Endothelial cell of umbilical vein (primary cell): ENCODE data around the gene PIP5K1C. TPM values are rescaled to one million over a fixed set of nuclear protein-coding genes. Genes with fewer than 3 reads are reported as not detected.
A peak's percentile ranks its signal among the peaks of the same experiment; 100 is the strongest.

Source experiments
- BruUV-seq: library from RNA; stranded (reverse); fragments of 400-500 nt; replicated peaks from 2 replicates; lab custom pipeline; 2021; lab: Mats Ljungman, UMichigan
- CTCF ChIA-PET: fragments of 300-600, 350-600 bp; sonication (Branson Sonifier 250); formaldehyde crosslinking; loops from one replicate; lab custom pipeline; 2021; ENCODE audit warnings: antibody characterized with exemption, inconsistent platforms; lab: Charles Lee
- POLR2A ChIA-PET: fragments of 300-600, 350-600 bp; sonication (Branson Sonifier 250); formaldehyde crosslinking; loops from one replicate; lab custom pipeline; 2021; ENCODE audit warnings: antibody characterized with exemption, inconsistent platforms; lab: Charles Lee
- DNase-seq: peaks from one replicate; pipeline ENCODE4 v3.0.0-alpha.2; 2011; ENCODE audit warnings: low read depth, low spot score
- FAIRE-seq: peaks from 2 replicates; lab custom pipeline; 2011; peaks lifted over from hg19 to GRCh38; lab: Jason Lieb, UNC
- H2AFZ ChIP-seq: 2 replicates; pipeline ENCODE4 v1.6.0; 2012; ENCODE audit warnings: low read depth, low read length, control low read depth, inconsistent platforms
- H3K27ac ChIP-seq: 2 replicates; pipeline ENCODE4 v1.5.1; 2011; ENCODE audit warnings: low read depth, mild to moderate bottlenecking, control low read depth, low read length, moderate library complexity; ENCODE audit not compliant: insufficient read depth
- H3K27me3 ChIP-seq, 2 experiments: 2 replicates each; pipeline versions ENCODE4 v1.6.0 to v1.6.1; 2011; ENCODE audit warnings: low read length in 2 of 2, mixed read lengths in 1 of 2; ENCODE audit not compliant: control insufficient read depth in 2 of 2, insufficient read depth in 2 of 2
- H3K36me3 ChIP-seq, 2 experiments: 2 replicates in 1 of 2; 3 replicates in 1 of 2; pipeline ENCODE4 v1.5.1; 2011; ENCODE audit warnings: low read length in 2 of 2, mild to moderate bottlenecking in 1 of 2, moderate library complexity in 1 of 2; ENCODE audit not compliant: control insufficient read depth in 2 of 2, insufficient read depth in 2 of 2; ENCODE audit errors: extremely low read depth in 1 of 2
- H3K4me1 ChIP-seq: 3 replicates; pipeline ENCODE4 v1.5.1; 2011; ENCODE audit warnings: mild to moderate bottlenecking, low read length; ENCODE audit not compliant: control insufficient read depth, insufficient read depth; ENCODE audit errors: extremely low read depth
- H3K4me2 ChIP-seq: 2 replicates; pipeline ENCODE4 v1.6.1; 2011; ENCODE audit warnings: low read length, control low read depth, mixed read lengths; ENCODE audit not compliant: insufficient read depth
- H3K4me3 ChIP-seq, 3 experiments: fragments of 200-600 bp in 1 of 3; sonication (generic), shearing (Covaris generic) in 1 of 3; replicated peaks in 1 of 3; 2 replicates each; pipeline ENCODE4 v1.5.1; 2011 to 2016; ENCODE audit warnings: control low read depth in 3 of 3, low read length in 3 of 3, mild to moderate bottlenecking in 2 of 3, inconsistent platforms in 1 of 3, low read depth in 1 of 3, moderate library complexity in 1 of 3; ENCODE audit not compliant: insufficient read depth in 1 of 3
- H3K79me2 ChIP-seq: 2 replicates; pipeline ENCODE4 v1.6.0; 2012; ENCODE audit warnings: low read length, inconsistent platforms; ENCODE audit not compliant: control insufficient read depth, insufficient read depth
- H3K9ac ChIP-seq: replicated peaks from 2 replicates; pipeline ENCODE3; 2011; ENCODE audit warnings: low read length, control low read depth; ENCODE audit not compliant: insufficient read depth; ENCODE audit errors: extremely low read depth
- H3K9me1 ChIP-seq: replicated peaks from 3 replicates; pipeline ENCODE4 v1.6.0; 2011; ENCODE audit warnings: mild to moderate bottlenecking, low read length; ENCODE audit not compliant: control insufficient read depth, insufficient read depth; ENCODE audit errors: extremely low read depth
- H3K9me3 ChIP-seq: replicated peaks from 2 replicates; pipeline ENCODE4 v1.5.1; 2012; ENCODE audit warnings: low read length, inconsistent platforms; ENCODE audit not compliant: control insufficient read depth, insufficient read depth
- H4K20me1 ChIP-seq: replicated peaks from 2 replicates; pipeline ENCODE3; 2011; ENCODE audit warnings: mild to moderate bottlenecking, low read length; ENCODE audit not compliant: control insufficient read depth, insufficient read depth; ENCODE audit errors: extremely low read depth
- EZH2 ChIP-seq: IDR thresholded peaks from 2 replicates; pipeline ENCODE4 v1.6.1; 2012; ENCODE audit warnings: borderline replicate concordance, low read depth, mild to moderate bottlenecking, moderate library complexity, low read length, inconsistent platforms; ENCODE audit not compliant: severe bottlenecking
- FOS ChIP-seq: IDR thresholded peaks from 2 replicates; pipeline ENCODE4 v1.6.1; 2011; ENCODE audit warnings: mild to moderate bottlenecking, low read length, moderate library complexity, borderline replicate concordance; ENCODE audit not compliant: insufficient read depth
- MYC ChIP-seq: IDR thresholded peaks from one replicate; pipeline ENCODE4 v1.6.1; 2011; ENCODE audit warnings: mild to moderate bottlenecking, low read depth, low read length
- POLR2A ChIP-seq: IDR thresholded peaks from 2 replicates; pipeline ENCODE4 v1.6.1; 2012; ENCODE audit warnings: low read depth, mild to moderate bottlenecking, control low read depth, low read length
- POLR2AphosphoS5 ChIP-seq: IDR thresholded peaks from 2 replicates; pipeline ENCODE4 v1.6.1; 2012; ENCODE audit warnings: low read depth, mild to moderate bottlenecking, control low read depth, low read length, moderate library complexity; ENCODE audit not compliant: insufficient read depth
- dilution Hi-C: fragments of 300-500 bp; cut with MboI; formaldehyde crosslinking; loops from one replicate; pipeline ENCODE4 v1.15.0; 2019; ENCODE audit warnings: low sequenced_read_pairs; ENCODE audit not compliant: extremely low pct_ligation_motif_present
- intact Hi-C: fragments of 100-400 bp; cut with micrococcal nuclease; formaldehyde crosslinking; loops from one replicate; pipeline ENCODE4 v1.10.0; 2022
- polyA plus RNA-seq, 4 experiments: library from polyadenylated mRNA; depleted of rRNA in 3 of 4; stranded (reverse) in 3 of 4; unstranded in 1 of 4; fragments of >200 nt; gene quantifications; 2 replicates each; pipeline versions ENCODE4 v1.2.1 to v1.2.3, GENCODE V29; 2011 to 2012; ENCODE audit warnings: missing spikeins in 1 of 4
- total RNA-seq: library from RNA; stranded (reverse); gene quantifications from 2 replicates; pipeline ENCODE4 v1.2.3, GENCODE V29; 2021
- TF ChIP-seq, protein P1 (sequence below): IDR thresholded peaks from 2 replicates; pipeline ENCODE4 v1.6.1; 2011; ENCODE audit not compliant: insufficient read depth, insufficient read length

The PIP5K1C gene
- total and polyA plus RNA-seq, 2 donors (not counting 3 experiments of a cell fraction or from before 2014, with no cell fraction given) = 31.6 to 79.5 TPM

DNA sequence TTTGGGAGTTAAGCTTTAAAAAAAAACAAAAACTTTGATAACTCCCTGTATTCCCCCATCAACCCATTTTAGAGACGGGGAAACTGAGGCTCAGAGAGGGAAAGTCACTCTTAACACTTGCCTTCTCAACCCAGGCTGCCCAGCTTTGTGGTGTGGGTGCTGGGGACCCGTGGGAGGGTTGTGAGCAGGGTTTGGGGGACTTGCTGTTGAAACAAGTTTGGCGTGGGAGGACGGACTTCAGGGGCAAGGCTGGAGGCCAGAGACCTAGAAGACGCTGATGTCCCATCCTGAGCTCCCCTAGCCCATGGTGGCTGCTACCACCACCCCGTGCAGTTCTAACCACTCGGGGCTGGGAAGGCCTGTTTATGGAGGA, 72.9 kb downstream of the PIP5K1C start:
- Histone ChIP-seq H3K9me1 (no peaks in the 10 kb centered on the region), H3K27ac (no peak overlapping the region), H3K36me3 (peaks cover 0 to 20% of the 10 kb centered on the region in 2 experiments), H2AFZ (no peak overlapping the region), H3K9ac (no peak overlapping the region), H3K4me2 (no peak overlapping the region), H3K27me3 (no peaks in the 10 kb centered on the region), H4K20me1 (no peaks in the 10 kb centered on the region), H3K4me1 (peaks cover 14% of the 10 kb centered on the region), H3K4me3 (no peak overlapping the region), H3K9me3 (no peaks in the 10 kb centered on the region), H3K79me2 (peaks cover 18% of the 10 kb centered on the region)
- ChIA-PET CTCF (interaction anchor here (0.7 to 1.3 kb wide), 2 partner anchors 50 to 65 kb away, joined by 3 to 4 read pairs; no protein-coding TSS in a partner anchor), POLR2A (interaction anchor here (0.5 to 1.4 kb wide), 2 partner anchors 18 to 25 kb away, joined by 3 to 4 read pairs; no protein-coding TSS in a partner anchor)
- no peak for FAIRE-seq
- no peak for DNase-seq
- TF ChIP-seq EZH2 (no peak), FOS (no peak), POLR2AphosphoS5 (peak; percentile 29), POLR2A (no peak), MYC (no peak)
- TF ChIP-seq, protein P1, sequence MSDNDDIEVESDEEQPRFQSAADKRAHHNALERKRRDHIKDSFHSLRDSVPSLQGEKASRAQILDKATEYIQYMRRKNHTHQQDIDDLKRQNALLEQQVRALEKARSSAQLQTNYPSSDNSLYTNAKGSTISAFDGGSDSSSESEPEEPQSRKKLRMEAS = no peak
- dilution Hi-C loops = no loop called here
- intact Hi-C loops = loop anchor here (2.0 to 10.0 kb wide), 2 partner anchors 55 to 77 kb away; partner anchors contain the start of genes HMG20B, PIP5K1C and TJP3
- BruUV-seq = no TSS peak
